Dermis blood vessel endothelial cell (primary cell): ENCODE results near the gene GRM3. TPM values are rescaled to one million over a fixed set of nuclear protein-coding genes. Genes with fewer than 3 reads are reported as not detected.

Source experiments
- DNase-seq: peaks from one replicate; pipeline ENCODE4 v3.0.0; 2010
- total RNA-seq: library from RNA; depleted of rRNA; stranded (reverse); fragments of >200 nt; gene quantifications from 2 replicates; pipeline ENCODE4 v1.2.3, GENCODE V29; 2014

The GRM3 gene
- total RNA-seq, 1 donor from 2014 or later, result not detected

- DNase-seq, result no peak
Observed at GRCh38 chr7:86706406-86706805, 62.7 kb downstream of the GRM3 start.

DNA sequence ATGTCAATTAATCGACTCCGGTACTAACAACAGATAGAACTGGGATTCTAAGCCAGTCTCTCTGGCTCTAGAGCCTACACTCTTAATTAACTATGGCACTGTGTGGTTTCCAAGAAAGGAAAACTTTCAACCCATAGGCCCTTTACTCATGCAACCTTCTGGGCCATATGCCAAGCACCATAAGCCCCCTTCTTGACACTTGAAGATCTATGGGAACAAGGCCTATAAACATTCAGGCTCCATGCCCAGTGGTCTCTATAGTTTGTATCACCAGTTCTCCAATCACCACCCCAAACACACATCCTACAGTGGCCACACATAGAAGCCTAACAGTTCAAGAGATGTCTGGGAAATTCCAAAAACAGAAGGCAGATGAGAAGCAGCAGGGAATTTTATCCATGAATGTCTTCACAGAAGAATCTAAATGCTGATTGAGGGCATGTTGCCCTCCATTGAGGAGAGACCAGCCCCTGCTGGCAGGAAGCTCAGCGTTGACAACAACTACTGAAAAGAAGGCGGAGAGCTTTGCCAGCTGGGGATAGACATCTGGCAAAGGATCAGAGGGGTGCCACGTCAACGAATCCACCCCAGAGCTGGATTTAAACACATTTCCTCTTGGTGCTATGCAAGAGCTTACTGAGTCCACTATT is 64.4 kb downstream of the GRM3 start:
- no peak for DNase-seq

- no peak for DNase-seq
Observed at GRCh38 chr7:86720306-86720705, 76.6 kb downstream of the GRM3 start.

GRCh38 chr7:86733783-86734182 is 90.1 kb downstream of the GRM3 start:
- no peak for DNase-seq

- no peak for DNase-seq
Observed at GRCh38 chr7:86745013-86745745, 101.5 kb downstream of the GRM3 start.

DNA sequence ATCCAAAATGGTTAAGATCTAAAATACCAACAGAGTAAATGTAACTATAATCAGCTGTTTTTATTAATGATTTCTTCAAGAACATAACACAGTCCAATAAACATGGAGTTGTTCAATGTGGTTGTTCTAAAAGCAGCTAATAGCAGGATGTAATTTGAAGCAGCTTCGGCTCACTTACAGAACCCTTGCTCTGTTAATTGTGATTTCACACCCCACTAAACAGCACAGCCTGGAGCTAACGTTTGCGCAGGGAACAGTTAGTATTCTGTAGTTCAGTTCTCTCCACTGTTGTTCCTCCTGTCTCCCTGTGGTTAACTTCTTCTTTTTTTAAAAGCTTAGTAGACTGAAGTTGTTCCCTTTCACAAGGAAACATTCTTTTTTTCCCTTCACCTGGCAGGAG is 104.0 kb downstream of the GRM3 start:
- DNase-seq, result no peak

DNA sequence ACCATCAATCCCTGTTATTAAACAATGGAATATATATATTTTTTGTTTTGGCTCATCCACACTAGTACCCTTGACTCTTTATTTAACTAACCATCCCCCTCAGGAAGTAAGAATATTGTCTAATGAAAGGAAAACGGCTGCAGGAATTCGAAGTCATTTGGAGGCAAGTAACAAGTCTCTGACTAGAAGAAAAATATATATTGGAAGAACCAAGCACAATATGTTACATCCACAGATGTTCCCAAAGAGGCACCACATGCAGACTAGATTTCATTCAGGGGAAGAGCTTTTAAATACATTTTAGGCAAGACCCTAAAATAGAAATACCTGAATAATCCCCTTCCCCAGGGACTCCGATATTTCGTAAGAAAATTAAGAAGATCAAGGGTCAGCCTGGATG is 104.5 kb downstream of the GRM3 start:
- no peak for DNase-seq

DNA sequence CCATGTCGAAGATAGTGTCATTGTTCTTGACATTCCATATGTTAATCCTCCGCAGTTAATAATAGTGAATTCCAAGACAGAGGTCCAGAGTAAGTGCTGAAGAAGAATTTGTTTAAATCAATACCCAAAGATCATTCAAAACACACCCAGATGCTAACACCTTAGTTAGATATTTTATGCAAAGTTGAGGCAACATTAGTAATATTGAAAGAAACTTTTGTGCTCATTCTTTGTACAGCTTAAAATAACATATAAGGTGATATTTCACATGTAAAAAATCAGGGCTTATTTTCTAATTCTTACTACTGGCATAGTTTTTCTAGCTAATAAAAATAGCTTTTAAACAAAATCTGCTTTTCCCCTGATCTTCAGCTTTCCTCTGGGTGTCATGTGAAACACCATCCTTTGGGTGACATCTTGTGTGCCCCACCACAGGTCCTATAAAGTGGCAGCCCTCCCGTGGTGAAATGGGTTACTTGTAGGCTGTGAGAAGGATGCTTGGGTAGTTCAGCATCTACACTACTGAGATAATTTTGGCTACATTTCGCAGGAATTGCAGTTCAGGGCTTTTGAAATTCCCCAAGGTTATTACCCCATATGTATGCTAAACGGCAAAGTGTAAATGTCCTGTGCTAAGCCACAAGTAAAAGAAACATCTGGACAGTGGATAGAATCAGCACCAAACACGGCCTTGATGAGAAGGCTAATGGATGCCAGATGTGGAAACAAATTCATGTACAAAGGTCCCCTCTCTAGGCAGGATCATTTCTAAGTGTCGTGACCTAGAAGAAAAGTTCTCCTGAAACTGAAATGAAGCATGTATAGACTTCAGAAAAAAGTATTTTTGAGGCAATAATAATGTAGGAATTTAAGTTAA is 105.4 kb downstream of the GRM3 start:
- no peak for DNase-seq

DNA sequence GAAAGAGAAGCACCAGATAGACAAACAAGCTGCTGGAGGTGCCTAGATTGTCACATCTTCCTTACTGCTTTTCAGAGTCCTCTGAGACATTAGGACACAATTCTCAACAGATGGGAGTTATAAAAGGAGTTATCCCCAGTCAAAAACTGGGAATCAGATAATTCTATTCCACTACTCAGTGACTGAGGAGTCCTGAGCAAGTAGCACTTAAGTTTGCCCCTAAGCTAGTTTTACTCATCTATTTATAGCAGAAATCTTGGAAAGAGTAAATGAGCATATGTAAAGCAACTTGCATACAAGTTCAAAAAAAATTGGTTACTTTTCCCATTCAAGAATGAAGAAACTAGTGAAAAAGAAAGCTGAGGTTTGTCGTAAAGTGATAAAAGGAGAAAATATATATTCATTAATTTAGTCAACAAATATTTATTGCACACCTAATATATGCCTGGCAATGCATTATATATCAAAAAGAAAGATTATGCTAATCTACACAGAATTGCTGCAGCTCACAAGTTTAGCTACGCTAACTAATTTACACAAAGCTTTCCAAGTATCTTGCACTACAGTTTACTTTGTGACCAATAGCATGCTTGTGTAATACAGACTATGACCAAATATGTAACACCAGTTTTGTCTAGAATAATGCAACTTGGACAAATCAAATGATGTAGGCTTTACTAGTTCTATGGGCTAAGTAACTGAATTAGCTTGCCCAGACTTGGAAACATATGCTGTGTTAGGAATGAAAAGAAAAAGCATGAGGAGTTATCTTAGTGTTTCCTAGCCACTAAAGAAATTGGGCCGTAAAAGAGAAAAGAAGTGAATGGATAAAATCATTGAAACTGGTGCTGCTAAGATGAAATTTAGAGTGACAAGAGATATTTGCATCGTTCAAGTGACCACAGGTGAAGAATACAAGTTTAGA is 106.3 kb downstream of the GRM3 start:
- DNase-seq, result no peak

DNA sequence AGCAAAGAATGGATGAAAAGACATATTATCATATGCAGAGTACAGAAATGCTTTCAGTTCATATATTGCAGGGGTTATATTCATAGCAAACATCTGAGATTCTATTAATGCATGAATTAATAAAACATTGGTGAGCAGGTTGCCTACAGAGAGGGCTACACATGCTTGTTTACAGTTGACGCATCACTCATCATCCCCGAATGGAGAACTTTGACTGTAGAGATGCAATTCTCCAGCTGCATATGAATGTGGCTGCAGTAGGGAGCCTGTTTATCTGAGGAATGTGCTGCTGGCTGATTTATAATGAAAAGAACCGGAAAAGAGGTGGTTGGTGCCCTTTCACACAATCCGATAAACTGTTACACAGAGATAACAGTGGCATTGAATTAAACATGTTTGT is 116.5 kb downstream of the GRM3 start:
- DNase-seq, result no peak

GRCh38 chr7:86762129-86762528 is 118.4 kb downstream of the GRM3 start:
- DNase-seq, result no peak

DNA sequence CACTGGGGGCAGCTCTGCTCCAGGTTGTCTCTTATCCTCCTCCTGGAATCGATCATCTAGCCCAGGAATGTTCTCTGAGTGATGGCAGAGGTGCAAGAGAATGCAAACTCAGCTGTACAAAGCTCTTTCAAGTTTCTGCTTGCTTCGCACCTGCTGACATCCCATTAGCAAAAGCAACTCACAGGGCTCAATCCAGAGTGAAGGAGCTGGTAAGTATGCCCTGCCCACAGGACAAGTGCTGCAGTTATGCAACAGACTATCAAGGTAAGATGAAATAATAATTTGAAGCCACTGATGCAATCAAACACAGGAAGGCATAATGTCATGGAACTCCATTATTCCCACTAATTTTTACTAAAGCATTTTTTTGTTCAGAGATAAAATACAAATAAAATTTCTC is 122.2 kb downstream of the GRM3 start:
- no peak for DNase-seq

DNA sequence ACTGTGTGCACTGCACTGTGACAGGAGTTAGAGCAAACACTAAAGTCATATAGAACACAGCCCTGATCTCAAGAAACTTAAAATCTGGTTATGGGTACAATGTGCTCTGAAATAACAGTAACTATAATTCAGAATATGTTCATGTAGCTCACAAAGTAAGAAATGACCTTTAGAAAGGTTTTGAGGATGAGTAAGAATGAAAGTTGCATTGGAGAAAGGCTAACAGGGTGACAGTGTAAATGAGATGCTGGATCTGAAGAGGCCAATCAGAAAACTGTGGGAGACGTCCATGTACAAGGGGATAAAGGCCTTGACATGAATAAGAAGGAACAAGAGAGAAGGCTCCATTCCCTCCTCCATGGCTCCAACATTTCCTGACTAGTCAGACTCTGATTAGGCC is 124.7 kb downstream of the GRM3 start:
- no peak for DNase-seq

DNA sequence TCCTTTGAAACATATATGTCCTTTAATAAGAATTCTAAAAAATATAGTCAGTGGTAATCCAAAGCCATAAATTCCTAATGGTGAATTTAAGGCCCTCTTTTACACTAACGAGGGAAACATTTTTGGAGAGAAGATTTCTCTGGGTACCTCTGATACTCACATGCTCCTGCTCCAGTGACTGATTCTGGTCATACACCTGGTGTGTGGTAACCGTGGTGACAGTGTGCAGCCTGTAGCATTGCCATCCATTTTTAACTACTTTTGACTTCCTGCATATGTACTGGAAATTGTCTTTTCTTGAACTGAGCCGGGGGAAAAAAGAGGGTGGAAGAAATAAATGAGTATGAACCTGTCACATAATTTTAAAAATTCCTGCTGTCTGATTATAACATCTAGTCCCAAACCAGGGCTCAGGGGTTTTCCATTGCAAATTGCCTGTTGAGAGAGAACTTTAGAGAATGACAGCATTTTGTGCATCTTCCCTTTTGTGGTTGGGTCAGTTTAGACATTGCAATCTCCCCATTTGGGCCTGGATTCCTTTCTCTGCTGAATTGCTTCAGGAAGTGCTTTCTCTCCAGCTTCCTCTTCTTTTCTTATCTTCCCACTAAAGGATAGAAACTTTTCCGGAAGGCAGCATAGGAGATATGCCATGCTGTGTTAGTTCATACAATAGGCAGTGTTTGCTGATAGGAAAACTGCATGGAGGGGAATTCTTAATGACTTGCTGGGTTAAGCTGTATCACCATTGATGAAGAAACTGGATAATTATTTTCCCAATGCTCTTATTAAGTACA is 125.5 kb downstream of the GRM3 start:
- DNase-seq, result no peak

DNA sequence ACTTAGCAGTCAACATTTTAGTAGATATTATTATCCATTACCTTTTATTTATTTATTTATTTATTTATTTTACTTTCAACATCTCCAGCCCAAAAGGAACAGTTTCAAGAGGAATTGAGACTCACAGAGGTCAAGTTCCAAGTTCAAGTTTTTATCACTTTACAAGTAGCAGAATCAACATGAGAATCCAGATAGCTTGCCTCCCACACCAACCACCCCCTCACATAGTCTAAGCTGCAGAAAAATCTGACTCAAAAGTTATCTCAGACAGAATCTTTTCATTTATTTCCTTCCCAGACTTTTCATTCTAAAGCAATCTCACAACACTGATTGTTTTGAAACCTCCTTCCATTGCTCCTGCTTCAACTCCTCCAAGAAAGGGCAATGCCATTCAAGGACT is 129.6 kb downstream of the GRM3 start:
- no peak for DNase-seq

DNA sequence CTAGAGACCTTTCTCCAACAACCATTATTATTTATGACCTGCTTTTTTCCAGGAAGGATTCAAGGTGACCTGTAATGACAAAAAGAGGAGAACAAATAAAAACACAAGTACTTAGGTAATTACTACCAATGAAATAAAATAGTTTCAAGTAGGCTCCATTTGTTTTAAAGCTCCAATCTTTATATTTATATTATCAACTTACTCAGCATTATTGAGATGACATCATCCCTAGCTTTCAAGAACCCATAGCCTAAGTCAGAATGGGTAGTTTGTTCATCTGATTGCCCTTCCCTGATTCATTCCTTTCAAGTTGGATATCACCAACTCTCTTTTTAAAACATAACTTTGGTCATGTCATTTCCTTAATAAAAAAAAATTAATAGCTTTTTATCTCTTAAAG is 131.5 kb downstream of the GRM3 start:
- DNase-seq, result no peak

DNA sequence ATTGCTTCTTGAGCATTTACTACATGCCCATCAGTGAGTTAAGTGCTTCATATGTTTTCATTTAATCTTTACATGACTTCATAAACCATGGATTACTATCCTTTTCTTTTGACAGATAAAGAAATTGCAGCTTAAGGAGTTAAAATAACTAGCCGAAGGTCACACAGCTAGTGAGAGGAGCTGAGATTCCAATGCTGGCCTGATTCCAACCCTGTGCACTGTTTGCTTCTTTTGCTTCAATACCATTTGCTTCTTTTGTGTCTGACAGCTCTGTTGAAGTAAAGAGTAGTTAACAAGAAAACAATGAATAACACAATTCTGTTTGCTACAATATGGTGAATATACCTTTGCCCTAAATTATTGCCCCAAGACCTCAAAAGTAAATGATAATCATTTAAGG is 132.4 kb downstream of the GRM3 start:
- DNase-seq, result no peak

DNA sequence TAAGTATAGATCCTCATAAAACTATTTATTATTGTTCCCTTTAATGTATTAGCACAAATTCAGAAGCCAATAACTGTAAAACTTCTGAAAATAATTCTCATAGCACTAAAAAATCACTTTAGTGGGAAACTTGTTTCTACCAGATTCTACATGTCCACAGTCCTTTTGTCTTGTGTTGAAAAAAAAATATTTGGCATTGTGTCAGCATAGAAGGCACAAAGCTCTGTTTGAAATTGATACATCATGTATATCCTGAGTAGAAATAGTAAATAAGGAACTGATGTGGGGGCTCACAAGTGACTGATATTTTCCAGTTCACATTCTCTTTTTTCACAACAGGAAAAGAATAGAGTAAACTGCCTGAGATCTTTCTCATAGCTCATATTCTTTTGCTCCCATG is 134.6 kb downstream of the GRM3 start:
- no peak for DNase-seq

DNA sequence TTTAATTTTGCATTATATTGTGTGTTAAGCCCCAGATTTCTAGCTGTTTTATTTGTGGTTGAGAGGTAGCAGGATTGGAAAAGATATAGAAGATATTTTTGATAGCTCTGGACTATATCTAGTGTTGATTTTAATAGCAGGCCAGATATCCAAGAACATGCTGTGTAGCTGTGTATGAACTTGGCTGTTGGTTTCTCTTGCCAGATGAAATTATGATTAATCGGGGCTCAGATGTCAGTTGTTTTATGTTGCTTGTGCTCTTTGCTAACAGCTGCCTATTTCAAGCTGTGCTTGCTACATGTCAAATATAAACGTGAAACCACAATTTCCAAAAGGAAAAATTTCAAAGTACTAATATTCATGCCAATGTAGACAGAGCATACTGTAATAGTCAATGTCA is 141.1 kb downstream of the GRM3 start:
- DNase-seq, result no peak

DNA sequence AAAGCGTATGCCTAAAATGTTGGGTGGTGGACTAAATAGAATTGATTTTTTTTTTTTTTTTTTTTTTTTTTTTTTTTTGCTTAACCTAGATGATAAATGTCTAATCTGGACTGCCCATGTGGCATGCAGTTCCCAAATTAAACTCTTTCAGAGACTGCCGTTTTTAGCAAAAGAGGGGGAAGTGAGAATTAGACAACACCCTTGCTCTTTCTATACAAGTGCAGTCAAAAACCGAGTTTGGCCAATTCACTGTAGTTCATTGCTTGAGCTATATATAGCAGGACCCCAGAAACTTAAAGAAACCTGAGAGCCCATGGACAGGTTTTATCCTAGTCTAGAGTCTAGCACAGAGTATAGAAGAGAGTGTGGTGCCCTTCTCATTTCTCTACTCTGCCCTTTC is 141.9 kb downstream of the GRM3 start:
- no peak for DNase-seq

GRCh38 chr7:86786376-86786775 is 142.7 kb downstream of the GRM3 start:
- DNase-seq, result no peak

DNA sequence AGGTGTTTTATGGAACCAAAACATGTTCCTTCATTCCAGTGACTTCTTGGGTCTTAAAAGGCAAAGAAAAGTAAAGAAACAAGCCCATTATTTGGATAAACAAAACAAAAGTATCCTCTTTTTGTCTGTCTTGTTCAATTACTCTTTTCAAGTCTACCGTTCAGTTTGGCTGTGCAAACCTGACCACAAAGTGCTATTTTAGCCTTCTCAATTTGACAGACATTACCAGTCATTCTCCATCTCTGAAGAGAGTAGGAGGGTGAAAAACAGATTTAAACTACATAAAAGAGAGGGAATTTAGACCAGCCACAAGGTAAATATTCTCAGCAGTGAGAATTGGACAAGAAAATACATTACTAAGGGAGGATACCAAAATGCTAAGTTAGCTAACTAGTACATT is 145.2 kb downstream of the GRM3 start:
- DNase-seq, result no peak
